ENCODE results near the gene TRAF3. TPM values are rescaled to one million over a fixed set of nuclear protein-coding genes. Genes with fewer than 3 reads are reported as not detected.

Gene TRAF3
- total RNA-seq, 4 donors from 2014 or later = 5.5 to 14.7 (median 6.9) TPM

- H3K9me3 ChIP-seq = no peaks in the 10 kb centered on the region
- intact Hi-C loops (cut with DNase I; ENCODE audit: low total_unique reads) = no loop called here
- H3K27ac ChIP-seq = no peak overlapping the region
- TF ChIP-seq POLR2A (IDR thresholded peaks at IDR 0.05) = no peak
- TF ChIP-seq, protein P1, sequence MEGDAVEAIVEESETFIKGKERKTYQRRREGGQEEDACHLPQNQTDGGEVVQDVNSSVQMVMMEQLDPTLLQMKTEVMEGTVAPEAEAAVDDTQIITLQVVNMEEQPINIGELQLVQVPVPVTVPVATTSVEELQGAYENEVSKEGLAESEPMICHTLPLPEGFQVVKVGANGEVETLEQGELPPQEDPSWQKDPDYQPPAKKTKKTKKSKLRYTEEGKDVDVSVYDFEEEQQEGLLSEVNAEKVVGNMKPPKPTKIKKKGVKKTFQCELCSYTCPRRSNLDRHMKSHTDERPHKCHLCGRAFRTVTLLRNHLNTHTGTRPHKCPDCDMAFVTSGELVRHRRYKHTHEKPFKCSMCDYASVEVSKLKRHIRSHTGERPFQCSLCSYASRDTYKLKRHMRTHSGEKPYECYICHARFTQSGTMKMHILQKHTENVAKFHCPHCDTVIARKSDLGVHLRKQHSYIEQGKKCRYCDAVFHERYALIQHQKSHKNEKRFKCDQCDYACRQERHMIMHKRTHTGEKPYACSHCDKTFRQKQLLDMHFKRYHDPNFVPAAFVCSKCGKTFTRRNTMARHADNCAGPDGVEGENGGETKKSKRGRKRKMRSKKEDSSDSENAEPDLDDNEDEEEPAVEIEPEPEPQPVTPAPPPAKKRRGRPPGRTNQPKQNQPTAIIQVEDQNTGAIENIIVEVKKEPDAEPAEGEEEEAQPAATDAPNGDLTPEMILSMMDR (IDR thresholded peaks at IDR 0.05 in 4 of 5, conservative IDR thresholded peaks at IDR 0.05 in 1 of 5) = no peak
- DNase-seq (no peak), ATAC-seq (no peak)
- H3K4me1 ChIP-seq = no peaks in the 10 kb centered on the region
- H3K4me3 ChIP-seq = no peak overlapping the region
- in situ Hi-C loops (cut with MboI; ENCODE audit: low sequenced_read_pairs in 4 of 4) = no loop called here
- no peaks in the 10 kb centered on the region for H3K27me3 ChIP-seq
- H3K36me3 ChIP-seq = no peaks in the 10 kb centered on the region
Observed at GRCh38 chr14:102789349-102789748, 12.1 kb downstream of the TRAF3 start.

DNA sequence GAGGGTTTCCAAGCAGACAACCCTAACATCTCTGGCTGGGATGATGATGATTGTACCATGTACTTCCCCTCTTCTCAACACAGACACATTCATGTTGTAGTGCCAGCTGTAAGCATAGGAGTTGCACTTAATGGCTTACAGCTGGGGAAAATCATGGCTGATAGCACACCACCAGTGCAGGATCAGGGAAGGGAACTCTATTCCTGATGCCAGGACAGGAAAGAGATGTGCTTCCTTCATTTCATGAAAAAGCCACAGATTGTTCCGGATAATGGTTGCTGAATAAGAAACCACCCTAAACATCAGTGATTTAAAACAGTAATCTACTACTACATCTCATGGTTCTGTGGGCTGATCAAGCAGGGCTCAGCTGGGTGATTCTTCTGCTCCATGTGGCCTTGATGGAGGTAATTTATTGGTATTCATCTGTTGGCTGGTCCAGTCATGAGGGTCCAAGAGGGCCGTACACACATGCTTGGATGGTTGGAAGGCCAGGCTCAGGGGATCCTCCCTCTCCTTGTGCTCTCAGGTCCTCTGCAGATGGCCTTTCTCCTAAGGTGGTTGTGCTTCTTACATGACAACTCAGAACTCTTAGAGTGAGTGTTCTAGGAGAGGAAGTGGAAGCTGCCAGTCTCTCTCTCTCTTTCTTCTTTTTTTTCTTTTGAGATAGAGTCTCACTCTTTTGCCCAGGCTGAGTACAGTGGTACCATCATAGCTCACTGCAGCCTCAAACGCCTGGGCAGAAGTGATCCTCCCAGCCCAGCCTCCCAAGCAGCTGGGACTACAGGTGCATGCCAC is 16.5 kb downstream of the TRAF3 start:
- intact Hi-C loops (cut with DNase I; ENCODE audit: low total_unique reads) (no loop called here), in situ Hi-C loops (cut with MboI; ENCODE audit: low sequenced_read_pairs in 4 of 4) (no loop called here)
- no peak overlapping the region for H3K4me3 ChIP-seq
- no peak overlapping the region for H3K27ac ChIP-seq
- H3K36me3 ChIP-seq = no peaks in the 10 kb centered on the region
- DNase-seq (no peak), ATAC-seq (no peak)
- H3K4me1 ChIP-seq = no peaks in the 10 kb centered on the region
- H3K27me3 ChIP-seq = no peaks in the 10 kb centered on the region
- TF ChIP-seq, protein P1 (IDR thresholded peaks at IDR 0.05 in 4 of 5, conservative IDR thresholded peaks at IDR 0.05 in 1 of 5) = no peak
- H3K9me3 ChIP-seq = no peaks in the 10 kb centered on the region

DNA sequence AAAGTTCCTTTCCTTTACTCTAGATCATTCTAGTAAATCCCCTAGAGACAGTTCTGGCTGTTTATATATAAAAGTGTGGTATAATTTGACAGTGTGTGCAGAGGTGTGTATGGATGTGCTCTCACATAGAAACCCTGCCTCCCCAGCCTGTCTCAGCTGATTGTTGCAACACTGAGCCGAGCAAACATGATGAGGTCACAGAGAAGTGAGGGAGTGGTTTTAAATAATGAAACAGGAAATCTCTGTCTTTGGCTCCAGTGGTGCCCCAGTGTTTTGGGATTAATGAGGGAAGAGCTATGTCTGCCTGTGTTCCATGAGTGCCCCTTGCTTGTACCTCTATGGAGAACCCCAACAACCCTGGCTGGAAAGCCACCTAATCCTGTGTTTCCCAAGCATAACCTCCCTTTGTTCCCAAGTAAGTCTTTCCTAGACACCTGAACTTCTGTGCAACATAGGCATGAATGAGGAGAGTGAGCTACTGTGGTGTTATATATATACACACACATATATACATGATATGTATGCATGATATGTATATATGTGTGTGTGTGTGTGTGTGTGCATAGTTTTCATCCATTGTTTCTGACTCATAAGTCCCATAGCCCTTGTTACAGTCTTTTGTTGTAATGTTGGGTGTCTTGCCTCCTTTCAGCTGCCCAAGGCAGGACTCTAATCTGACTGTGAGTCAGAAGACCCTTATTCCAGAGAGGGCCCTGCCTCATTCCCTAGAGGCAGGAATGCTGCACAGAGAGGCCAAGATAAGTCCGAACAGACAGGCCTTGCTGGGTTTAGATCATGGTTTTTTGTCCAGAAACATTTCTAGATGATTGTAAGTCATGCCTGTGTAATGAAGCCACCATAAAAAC is 18.0 kb downstream of the TRAF3 start:
- Histone ChIP-seq H3K4me1 (no peaks in the 10 kb centered on the region), H3K4me3 (no peak overlapping the region), H3K36me3 (no peaks in the 10 kb centered on the region), H3K27ac (no peak overlapping the region), H3K9me3 (no peaks in the 10 kb centered on the region), H3K27me3 (no peaks in the 10 kb centered on the region)
- intact Hi-C loops (cut with DNase I; ENCODE audit: low total_unique reads) = no loop called here
- TF ChIP-seq, protein P1 (IDR thresholded peaks at IDR 0.05 in 4 of 5, conservative IDR thresholded peaks at IDR 0.05 in 1 of 5) = no peak
- TF ChIP-seq POLR2A (IDR thresholded peaks at IDR 0.05) = no peak
- DNase-seq (peak; percentile 15 to 61), ATAC-seq (peak; percentile 63 to 82)
- in situ Hi-C loops (cut with MboI; ENCODE audit: low sequenced_read_pairs in 4 of 4) = no loop called here

DNA sequence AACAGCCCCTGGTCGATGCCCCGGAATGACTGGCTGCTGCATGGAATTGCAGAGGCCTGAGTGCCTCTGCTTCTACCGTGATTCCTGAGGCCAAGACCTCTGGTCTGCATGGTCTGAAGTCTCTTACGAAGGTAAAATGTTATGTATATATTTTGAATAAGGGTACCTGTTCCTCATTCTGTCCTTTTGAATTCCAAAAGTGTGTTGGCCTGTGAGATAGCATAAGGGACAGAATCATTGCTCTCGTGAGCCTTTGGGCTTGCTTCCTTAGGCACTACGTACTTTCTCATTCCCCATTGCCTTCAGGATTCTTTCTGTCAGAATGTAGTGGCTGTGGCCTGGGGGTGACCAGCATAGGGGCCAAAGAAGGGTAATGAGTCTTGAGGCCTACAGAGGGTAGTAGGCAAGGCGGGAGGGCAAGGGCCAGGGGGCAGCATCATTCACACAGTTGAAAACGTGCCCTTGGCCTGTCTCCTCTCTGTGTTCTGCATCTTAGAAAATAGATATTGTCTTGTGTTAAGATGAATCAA is 19.5 kb downstream of the TRAF3 start:
- in situ Hi-C loops (cut with MboI; ENCODE audit: low sequenced_read_pairs in 4 of 4) = no loop called here
- Histone ChIP-seq H3K36me3 (no peaks in the 10 kb centered on the region), H3K27ac (no peak overlapping the region), H3K9me3 (no peaks in the 10 kb centered on the region), H3K4me3 (no peak overlapping the region), H3K4me1 (no peaks in the 10 kb centered on the region), H3K27me3 (no peaks in the 10 kb centered on the region)
- TF ChIP-seq, protein P1 (IDR thresholded peaks at IDR 0.05 in 4 of 5, conservative IDR thresholded peaks at IDR 0.05 in 1 of 5) = no peak
- no peak for TF ChIP-seq POLR2A (IDR thresholded peaks at IDR 0.05)
- DNase-seq (no peak), ATAC-seq (no peak)
- intact Hi-C loops (cut with DNase I; ENCODE audit: low total_unique reads) = no loop called here
